ENCODE data around the gene MGAT5B. TPM values are rescaled to one million over a fixed set of nuclear protein-coding genes. Genes with fewer than 3 reads are reported as not detected.
A peak's percentile ranks its signal among the peaks of the same experiment; 100 is the strongest.

The MGAT5B gene
- total RNA-seq, 5 donors from 2014 or later (not counting 1 experiment from before 2014, with no cell fraction given) = 0.15 to 2.4 (median 0.79) TPM

GRCh38 chr17:76867578-76868175, 527 bp upstream of the MGAT5B start:
- POLR2A ChIA-PET = no interaction called here

GRCh38 chr17:76868669-76869495, 678 bp downstream of the MGAT5B start:
- DNase-seq (peak in 4 of 35 experiments; percentile 11 to 29 (median 17)), ATAC-seq (replicated peaks in 1 of 4) (peak in 2 of 4 experiments; percentile 32 to 41)
- Histone ChIP-seq H3K27ac (ENCODE audit: low read length) (no peak overlapping the region), H3K4me3 (ENCODE audit: control insufficient read depth in 1 of 2, extremely low read depth in 1 of 2, low read length in 1 of 2) (peak overlapping the region in 1 of 2 donors; percentile 58), H3K27me3 (replicated peaks in 1 of 2; ENCODE audit: control insufficient read depth in 2 of 2, extremely low read depth in 1 of 2, insufficient read depth in 2 of 2, low read length in 1 of 2) (peaks cover 2 to 62% of the 10 kb centered on the region in 2 experiments), H3K4me1 (ENCODE audit: control insufficient read depth in 1 of 2, extremely low read depth in 1 of 2, insufficient read depth in 2 of 2, low read length in 2 of 2) (peaks cover 2 to 18% of the 10 kb centered on the region in 2 experiments), H3K9me3 (no peaks in the 10 kb centered on the region), H3K36me3 (ENCODE audit: control insufficient read depth in 2 of 2, extremely low read depth in 1 of 2, insufficient read depth in 1 of 2, low read length in 1 of 2) (no peaks in the 10 kb centered on the region)
- POLR2A ChIA-PET = interaction anchor here in 1 of 2 donors (0.5 kb wide), 1 partner anchor 407 kb away, joined by 13 read pairs; no protein-coding TSS in a partner anchor
- peak overlapping the region; percentile 22 to 52 (median 50) for H3K4me3 Mint-ChIP-seq
- H3K4me1 Mint-ChIP-seq = peaks cover 6 to 16% (median 11%) of the 10 kb centered on the region in 3 donors
- CTCF ChIA-PET = interaction anchor here (1.2 to 1.7 kb wide), 2 partner anchors 188 kb away, joined by 5 to 30 read pairs; no protein-coding TSS in a partner anchor
- H3K27ac Mint-ChIP-seq = peak overlapping the region in 1 of 2 donors; percentile 58
- peaks cover 21 to 31% of the 10 kb centered on the region in 2 donors for H3K27me3 Mint-ChIP-seq
- H3K9me3 Mint-ChIP-seq = no peaks in the 10 kb centered on the region
- 3% methylated on average over 77 of the region's 84 CpGs for WGBS (ENCODE audit: insufficient coverage)
- H3K36me3 Mint-ChIP-seq = no peaks in the 10 kb centered on the region

More at GRCh38 chr17:76867578-76868175, 527 bp upstream of the MGAT5B start:
- 46% methylated on average over 19 of the region's 20 CpGs for WGBS (ENCODE audit: insufficient coverage)
- no peaks in the 10 kb centered on the region for H3K36me3 ChIP-seq (ENCODE audit: control insufficient read depth in 2 of 2, extremely low read depth in 1 of 2, insufficient read depth in 1 of 2, low read length in 1 of 2)
- H3K27me3 Mint-ChIP-seq = peaks cover 21 to 31% of the 10 kb centered on the region in 2 donors
- no peak overlapping the region for H3K4me3 ChIP-seq (ENCODE audit: control insufficient read depth in 1 of 2, extremely low read depth in 1 of 2, low read length in 1 of 2)
- no peaks in the 10 kb centered on the region for H3K9me3 Mint-ChIP-seq
- no peaks in the 10 kb centered on the region for H3K36me3 Mint-ChIP-seq
- peaks cover 2 to 66% of the 10 kb centered on the region in 2 experiments for H3K27me3 ChIP-seq (replicated peaks in 1 of 2; ENCODE audit: control insufficient read depth in 2 of 2, extremely low read depth in 1 of 2, insufficient read depth in 2 of 2, low read length in 1 of 2)
- no peaks in the 10 kb centered on the region for H3K9me3 ChIP-seq
- DNase-seq (peak in 3 of 35 experiments; percentile 2 to 8 (median 5)), ATAC-seq (replicated peaks in 1 of 4) (no peak)
- no peak overlapping the region for H3K27ac ChIP-seq (ENCODE audit: low read length)
- H3K4me3 Mint-ChIP-seq = peak overlapping the region; percentile 75 to 79 (median 78)
- no peak overlapping the region for H3K27ac Mint-ChIP-seq
- peaks cover 2 to 18% of the 10 kb centered on the region in 2 experiments for H3K4me1 ChIP-seq (ENCODE audit: control insufficient read depth in 1 of 2, extremely low read depth in 1 of 2, insufficient read depth in 2 of 2, low read length in 2 of 2)
- CTCF ChIA-PET = interaction anchor here (0.5 to 1.7 kb wide), 5 partner anchors 189 to 1959 kb away, joined by 3 to 30 read pairs (median 3); no protein-coding TSS in a partner anchor
- peaks cover 4 to 16% (median 10%) of the 10 kb centered on the region in 3 donors for H3K4me1 Mint-ChIP-seq

- Mint-ChIP-seq H3K36me3 (no peaks in the 10 kb centered on the region), H3K27me3 (peaks cover 21 to 31% of the 10 kb centered on the region in 2 donors), H3K4me3 (peak overlapping the region in 1 of 3 donors; percentile 52), H3K9me3 (no peaks in the 10 kb centered on the region), H3K27ac (no peak overlapping the region), H3K4me1 (peaks cover 6 to 16% (median 11%) of the 10 kb centered on the region in 3 donors)
- CTCF ChIA-PET = no interaction called here
- Histone ChIP-seq H3K4me3 (ENCODE audit: control insufficient read depth in 1 of 2, extremely low read depth in 1 of 2, low read length in 1 of 2) (no peak overlapping the region), H3K9me3 (no peaks in the 10 kb centered on the region), H3K27ac (ENCODE audit: low read length) (no peak overlapping the region), H3K4me1 (ENCODE audit: control insufficient read depth in 1 of 2, extremely low read depth in 1 of 2, insufficient read depth in 2 of 2, low read length in 2 of 2) (peaks cover 2 to 18% of the 10 kb centered on the region in 2 experiments), H3K27me3 (replicated peaks in 1 of 2; ENCODE audit: control insufficient read depth in 2 of 2, extremely low read depth in 1 of 2, insufficient read depth in 2 of 2, low read length in 1 of 2) (peaks cover 2 to 62% of the 10 kb centered on the region in 2 experiments), H3K36me3 (ENCODE audit: control insufficient read depth in 2 of 2, extremely low read depth in 1 of 2, insufficient read depth in 1 of 2, low read length in 1 of 2) (no peaks in the 10 kb centered on the region)
- POLR2A ChIA-PET = no interaction called here
- 12% methylated on average over 74 of the region's 80 CpGs for WGBS (ENCODE audit: insufficient coverage)
- ATAC-seq (replicated peaks in 1 of 4) (no peak), DNase-seq (peak in 4 of 35 experiments; percentile 8 to 17 (median 10))
Measured at GRCh38 chr17:76869496-76870376, 1.5 kb downstream of the MGAT5B start.

GRCh38 chr17:76870377-76870714, 2.1 kb downstream of the MGAT5B start:
- Mint-ChIP-seq H3K36me3 (peaks cover 2% of the 10 kb centered on the region), H3K27ac (no peak overlapping the region), H3K27me3 (peaks cover 20 to 30% of the 10 kb centered on the region in 2 donors), H3K9me3 (peaks cover 0 to 4% (median 2%) of the 10 kb centered on the region in 3 donors), H3K4me3 (peak overlapping the region in 2 of 3 donors; percentile 21 to 52), H3K4me1 (peaks cover 6 to 16% (median 11%) of the 10 kb centered on the region in 3 donors)
- Histone ChIP-seq H3K36me3 (ENCODE audit: control insufficient read depth in 2 of 2, extremely low read depth in 1 of 2, insufficient read depth in 1 of 2, low read length in 1 of 2) (no peaks in the 10 kb centered on the region), H3K9me3 (no peaks in the 10 kb centered on the region), H3K27ac (ENCODE audit: low read length) (no peak overlapping the region), H3K27me3 (replicated peaks in 1 of 2; ENCODE audit: control insufficient read depth in 2 of 2, extremely low read depth in 1 of 2, insufficient read depth in 2 of 2, low read length in 1 of 2) (peaks cover 2 to 56% of the 10 kb centered on the region in 2 experiments), H3K4me3 (ENCODE audit: control insufficient read depth in 1 of 2, extremely low read depth in 1 of 2, low read length in 1 of 2) (no peak overlapping the region), H3K4me1 (ENCODE audit: control insufficient read depth in 1 of 2, extremely low read depth in 1 of 2, insufficient read depth in 2 of 2, low read length in 2 of 2) (peaks cover 2 to 18% of the 10 kb centered on the region in 2 experiments)
- ChIA-PET POLR2A (no interaction called here), CTCF (no interaction called here)
- 34% methylated on average over 15 of the region's 16 CpGs for WGBS (ENCODE audit: insufficient coverage)
- DNase-seq (no peak), ATAC-seq (replicated peaks in 1 of 4) (no peak)

GRCh38 chr17:76871668-76872067, 3.5 kb downstream of the MGAT5B start:
- no peaks in the 10 kb centered on the region for H3K9me3 ChIP-seq
- ChIA-PET CTCF (interaction anchor here in 1 of 2 donors (1.2 kb wide), 1 partner anchor 185 kb away, joined by 3 read pairs; no protein-coding TSS in a partner anchor), POLR2A (no interaction called here)
- Mint-ChIP-seq H3K36me3 (peaks cover 3% of the 10 kb centered on the region), H3K4me1 (peaks cover 6 to 16% (median 11%) of the 10 kb centered on the region in 3 donors), H3K27ac (no peak overlapping the region), H3K9me3 (peaks cover 0 to 7% (median 6%) of the 10 kb centered on the region in 3 donors), H3K4me3 (peak overlapping the region in 1 of 3 donors; percentile 5), H3K27me3 (peaks cover 15 to 24% of the 10 kb centered on the region in 2 donors)
- no peak overlapping the region for H3K4me3 ChIP-seq (ENCODE audit: control insufficient read depth in 1 of 2, extremely low read depth in 1 of 2, low read length in 1 of 2)
- H3K27ac ChIP-seq (ENCODE audit: low read length) = no peak overlapping the region
- no peak for ATAC-seq (replicated peaks in 1 of 4)
- H3K4me1 ChIP-seq (ENCODE audit: control insufficient read depth in 1 of 2, extremely low read depth in 1 of 2, insufficient read depth in 2 of 2, low read length in 2 of 2) = peaks cover 2 to 18% of the 10 kb centered on the region in 2 experiments
- H3K36me3 ChIP-seq (ENCODE audit: control insufficient read depth in 2 of 2, extremely low read depth in 1 of 2, insufficient read depth in 1 of 2, low read length in 1 of 2) = no peaks in the 10 kb centered on the region
- no peak for DNase-seq
- 93% methylated on average over 2 of the region's 4 CpGs for WGBS (ENCODE audit: insufficient coverage)
- peaks cover 2 to 45% of the 10 kb centered on the region in 2 experiments for H3K27me3 ChIP-seq (replicated peaks in 1 of 2; ENCODE audit: control insufficient read depth in 2 of 2, extremely low read depth in 1 of 2, insufficient read depth in 2 of 2, low read length in 1 of 2)

Data from T-cell (primary cell).